H1 (cell line): ENCODE measurements around the gene ASXL1. TPM values are rescaled to one million over a fixed set of nuclear protein-coding genes. Genes with fewer than 3 reads are reported as not detected.

Source experiments
- CHD7 ChIP-seq: fragments of 300-600 bp; sonication (generic); IDR thresholded peaks from 2 replicates; pipeline ENCODE4 v1.7.1; 2012; ENCODE audit warnings: low read length, moderate library complexity, mild to moderate bottlenecking, inconsistent platforms; ENCODE audit not compliant: insufficient replicate concordance
- GABPA ChIP-seq: IDR thresholded peaks from 2 replicates; pipeline ENCODE4 v1.6.1; 2011; ENCODE audit warnings: mild to moderate bottlenecking, low read length, moderate library complexity, borderline replicate concordance; ENCODE audit not compliant: insufficient read depth
- RBBP5 ChIP-seq: IDR thresholded peaks from 2 replicates; pipeline ENCODE4 v1.7.1; 2012; ENCODE audit warnings: low read depth, mild to moderate bottlenecking, inconsistent platforms, low read length, moderate library complexity, borderline replicate concordance
- RXRA ChIP-seq: IDR thresholded peaks from 2 replicates; pipeline ENCODE4 v1.6.1; 2011; ENCODE audit warnings: low read depth, mild to moderate bottlenecking, low read length, moderate library complexity; ENCODE audit not compliant: insufficient read depth
- polyA plus RNA-seq, 7 experiments: library from polyadenylated mRNA; depleted of rRNA in 3 of 7; stranded (reverse) in 5 of 7; unstranded in 2 of 7; fragments of >200 nt in 5 of 7; fragments of 200-250 nt in 2 of 7; gene quantifications; 1 replicate in 5 of 7; 2 replicates in 1 of 7; 4 replicates in 1 of 7; pipeline versions ENCODE4 v1.2.1 to v1.2.3, GENCODE V29; 2011 to 2013; ENCODE audit warnings: missing spikeins in 2 of 7, mixed read lengths in 2 of 7
- total RNA-seq: library from RNA; stranded (reverse); fragmentation: NEBNext Ultra II Directional; extraction: Animal tissue kit (Norgen Biotek cat#: 25700); gene quantifications from 2 replicates; pipeline ENCODE4 v1.2.1, GENCODE V29; 2021

The ASXL1 gene
- total and polyA plus RNA-seq, 2 of the 8 experiments (the other 6 are each of a cell fraction or from before 2014, with no cell fraction given) = 10.6 to 26.5 TPM

- TF ChIP-seq CHD7 (no peak), RXRA (no peak), RBBP5 (no peak), GABPA (no peak)
- TF ChIP-seq, all 59 proteins: peak for 0
Measured at GRCh38 chr20:32487381-32487780, 129.2 kb downstream of the ASXL1 start (continued).
